ENCODE measurements around the gene METTL14.

The METTL14 gene

GRCh38 chr4:118760493-118760892 lies 75.3 kb downstream of the METTL14 start:
- no peak for DNase-seq

GRCh38 chr4:118761397-118762016 lies 76.3 kb downstream of the METTL14 start:
- no peak for DNase-seq

- DNase-seq, result no peak
Observed at GRCh38 chr4:118762155-118762554, 77.0 kb downstream of the METTL14 start.

GRCh38 chr4:118762730-118763477 lies 77.7 kb downstream of the METTL14 start:
- no peak for DNase-seq

All from activated T-cell treated with anti-CD3 and anti-CD28 coated beads, Interleukin-2, amount 50 U/mL, for 48 hours (primary cell).